Peyer's patch (tissue), 4 donors: ENCODE results near the gene ICAM1.

Source experiments
- POLR2A ChIP-seq, 2 donors: fragments of 450-650 bp; IDR thresholded peaks; one replicate each; pipeline ENCODE4 v1.5.1; 2017; ENCODE audit warnings: antibody characterized with exemption in 2 of 2, mild to moderate bottlenecking in 2 of 2, moderate library complexity in 2 of 2
- TF ChIP-seq, protein P1 (sequence below), 6 experiments: fragments of 450-650 bp in 4 of 6; fragments of 200-600 bp in 2 of 6; sonication (generic) in 1 of 6; IDR thresholded peaks; one replicate each; pipeline ENCODE4 v1.5.1; 2017 to 2019; ENCODE audit warnings: antibody characterized with exemption in 6 of 6, mild to moderate bottlenecking in 3 of 6, moderate library complexity in 1 of 6

GRCh38 chr19:10295847-10296591, 25.1 kb downstream of the ICAM1 start:
- TF ChIP-seq, protein P1, sequence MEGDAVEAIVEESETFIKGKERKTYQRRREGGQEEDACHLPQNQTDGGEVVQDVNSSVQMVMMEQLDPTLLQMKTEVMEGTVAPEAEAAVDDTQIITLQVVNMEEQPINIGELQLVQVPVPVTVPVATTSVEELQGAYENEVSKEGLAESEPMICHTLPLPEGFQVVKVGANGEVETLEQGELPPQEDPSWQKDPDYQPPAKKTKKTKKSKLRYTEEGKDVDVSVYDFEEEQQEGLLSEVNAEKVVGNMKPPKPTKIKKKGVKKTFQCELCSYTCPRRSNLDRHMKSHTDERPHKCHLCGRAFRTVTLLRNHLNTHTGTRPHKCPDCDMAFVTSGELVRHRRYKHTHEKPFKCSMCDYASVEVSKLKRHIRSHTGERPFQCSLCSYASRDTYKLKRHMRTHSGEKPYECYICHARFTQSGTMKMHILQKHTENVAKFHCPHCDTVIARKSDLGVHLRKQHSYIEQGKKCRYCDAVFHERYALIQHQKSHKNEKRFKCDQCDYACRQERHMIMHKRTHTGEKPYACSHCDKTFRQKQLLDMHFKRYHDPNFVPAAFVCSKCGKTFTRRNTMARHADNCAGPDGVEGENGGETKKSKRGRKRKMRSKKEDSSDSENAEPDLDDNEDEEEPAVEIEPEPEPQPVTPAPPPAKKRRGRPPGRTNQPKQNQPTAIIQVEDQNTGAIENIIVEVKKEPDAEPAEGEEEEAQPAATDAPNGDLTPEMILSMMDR (IDR thresholded peaks at IDR 0.05), result no peak
- TF ChIP-seq POLR2A (IDR thresholded peaks at IDR 0.05), result no peak
